GM18511 (cell line): Measurements from ENCODE around the gene EIF4E1B.

Experiments used
- ATAC-seq: cut with Tn5 transposase; IDR thresholded peaks from one replicate; pipeline ENCODE4 v1.9.1; 2021; ENCODE audit warnings: mild to moderate bottlenecking, moderate library complexity; ENCODE audit not compliant: unreplicated experiment

EIF4E1B gene

GRCh38 chr5:176606032-176606431 is 24.4 kb upstream of the EIF4E1B start:
- no peak for ATAC-seq

- ATAC-seq, result no peak
Observed at GRCh38 chr5:176606875-176607274, 23.6 kb upstream of the EIF4E1B start.

GRCh38 chr5:176608142-176608705 is 22.3 kb upstream of the EIF4E1B start:
- no peak for ATAC-seq

- peak; percentile 32 for ATAC-seq
Observed at GRCh38 chr5:176608937-176609723, 21.3 kb upstream of the EIF4E1B start.

GRCh38 chr5:176609724-176610434 is 20.6 kb upstream of the EIF4E1B start, which contains the start of gene GPRIN1:
Gene GPRIN1 (minus strand): TSS chr5:176610156. CDS start chr5:176599834, 10,322 bp downstream.
- peak; percentile 78 for ATAC-seq

- ATAC-seq, result no peak
Observed at GRCh38 chr5:176610435-176610773, 20.1 kb upstream of the EIF4E1B start.

GRCh38 chr5:176611435-176611834 is 19.0 kb upstream of the EIF4E1B start:
- no peak for ATAC-seq

- no peak for ATAC-seq
Observed at GRCh38 chr5:176612008-176612407, 18.5 kb upstream of the EIF4E1B start.

GRCh38 chr5:176612855-176613254 is 17.6 kb upstream of the EIF4E1B start:
- ATAC-seq, result no peak

- ATAC-seq, result no peak
Observed at GRCh38 chr5:176614805-176615478, 15.5 kb upstream of the EIF4E1B start.

- no peak for ATAC-seq
Observed at GRCh38 chr5:176616511-176616910, 14.0 kb upstream of the EIF4E1B start.

GRCh38 chr5:176618783-176619182 is 11.7 kb upstream of the EIF4E1B start:
- ATAC-seq, result no peak

GRCh38 chr5:176619203-176619568 is 11.3 kb upstream of the EIF4E1B start:
- ATAC-seq, result peak; percentile 86

GRCh38 chr5:176619569-176620332 is 10.7 kb upstream of the EIF4E1B start:
- no peak for ATAC-seq

GRCh38 chr5:176620333-176620981 is 10.0 kb upstream of the EIF4E1B start:
- no peak for ATAC-seq

GRCh38 chr5:176621661-176622079 is 8.8 kb upstream of the EIF4E1B start:
- ATAC-seq, result no peak

GRCh38 chr5:176624142-176624541 is 6.3 kb upstream of the EIF4E1B start:
- ATAC-seq, result no peak

- no peak for ATAC-seq
Observed at GRCh38 chr5:176624938-176625337, 5.5 kb upstream of the EIF4E1B start.

- no peak for ATAC-seq
Observed at GRCh38 chr5:176625512-176625911, 5.0 kb upstream of the EIF4E1B start.
